Epidermal melanocyte (primary cell): Measurements from ENCODE around the gene CFD.
"Not testable (repeated sequence)": the region's sequence is repeated elsewhere in the genome, so short reads cannot be mapped to it uniquely, and the experiment has no call there.

ENCODE experiments used
- DNase-seq: peaks from one replicate; pipeline ENCODE4 v3.0.0; 2011; ENCODE audit warnings: low spot score; ENCODE audit not compliant: insufficient read length

The CFD gene

GRCh38 chr19:888581-889385 lies 29.3 kb downstream of the CFD start:
- DNase-seq = no peak

GRCh38 chr19:889662-890295 lies 30.3 kb downstream of the CFD start:
- DNase-seq = no peak

GRCh38 chr19:890831-891230 lies 31.4 kb downstream of the CFD start:
- no peak for DNase-seq

GRCh38 chr19:891421-892200 lies 32.1 kb downstream of the CFD start:
- DNase-seq = not testable (repeated sequence)

- DNase-seq = no peak
These were observed 32.9 kb downstream of the CFD start for GRCh38 chr19:892243-892893.

- DNase-seq = peak; percentile 100
These were observed 33.6 kb downstream of the CFD start, which contains the start of the genes MED16 and RNU6-9 for GRCh38 chr19:892894-893689. TSS of gene MED16 (minus strand) at chr19:893187. CDS start at chr19:891131, 2,056 bp downstream. TSS of gene RNU6-9 (plus strand) at chr19:893484.

- DNase-seq = no peak
These were observed 37.0 kb downstream of the CFD start for GRCh38 chr19:896434-896833.

GRCh38 chr19:896999-897398 lies 37.5 kb downstream of the CFD start:
- DNase-seq = no peak

- DNase-seq = no peak
These were observed 38.1 kb downstream of the CFD start for GRCh38 chr19:897442-898039.

GRCh38 chr19:898663-899062 lies 39.2 kb downstream of the CFD start:
- no peak for DNase-seq

- no peak for DNase-seq
These were observed 40.0 kb downstream of the CFD start for GRCh38 chr19:899336-900042.

GRCh38 chr19:900043-900301 lies 40.5 kb downstream of the CFD start:
- DNase-seq = no peak

GRCh38 chr19:900302-901111 lies 41.0 kb downstream of the CFD start:
- DNase-seq = no peak

- no peak for DNase-seq
These were observed 42.0 kb downstream of the CFD start for GRCh38 chr19:901216-902092.

GRCh38 chr19:902093-902370 lies 42.6 kb downstream of the CFD start:
- DNase-seq = no peak

GRCh38 chr19:902446-903226 lies 43.2 kb downstream of the CFD start:
- no peak for DNase-seq

GRCh38 chr19:903266-903797 lies 43.9 kb downstream of the CFD start:
- no peak for DNase-seq
